ENCODE results near the gene CPT1B.
"Not testable (repeated sequence)": the region's sequence is repeated elsewhere in the genome, so short reads cannot be mapped to it uniquely, and the experiment has no call there.

The CPT1B gene

GRCh38 chr22:50577987-50578775, at the start of gene CPT1B:
Gene CPT1B, minus strand, starts transcription at chr22:50578427. Its CDS starts 512 bp downstream, at chr22:50577915.
- DNase-seq (ENCODE audit: low read depth, low spot score), result no peak

- no peak for DNase-seq (ENCODE audit: low read depth, low spot score)
These were observed 48.8 kb upstream of the CPT1B start for GRCh38 chr22:50626850-50627641.

GRCh38 chr22:50626314-50626849, 48.2 kb upstream of the CPT1B start:
- DNase-seq (ENCODE audit: low read depth, low spot score), result no peak

GRCh38 chr22:50625568-50626313, 47.5 kb upstream of the CPT1B start:
- no peak for DNase-seq (ENCODE audit: low read depth, low spot score)

- no peak for DNase-seq (ENCODE audit: low read depth, low spot score)
These were observed 46.9 kb upstream of the CPT1B start for GRCh38 chr22:50625131-50625567.

GRCh38 chr22:50624347-50625130, 46.3 kb upstream of the CPT1B start:
- no peak for DNase-seq (ENCODE audit: low read depth, low spot score)

- no peak for DNase-seq (ENCODE audit: low read depth, low spot score)
These were observed 44.6 kb upstream of the CPT1B start for GRCh38 chr22:50622723-50623327.

- DNase-seq (ENCODE audit: low read depth, low spot score), result no peak
These were observed 43.9 kb upstream of the CPT1B start for GRCh38 chr22:50621948-50622722.

- DNase-seq (ENCODE audit: low read depth, low spot score), result no peak
These were observed 43.2 kb upstream of the CPT1B start for GRCh38 chr22:50621356-50621880.

GRCh38 chr22:50620593-50621355, 42.5 kb upstream of the CPT1B start:
- DNase-seq (ENCODE audit: low read depth, low spot score), result no peak

GRCh38 chr22:50614296-50614695, 36.1 kb upstream of the CPT1B start:
- not testable (repeated sequence) for DNase-seq (ENCODE audit: low read depth, low spot score)

GRCh38 chr22:50613291-50613981, 35.2 kb upstream of the CPT1B start:
- no peak for DNase-seq (ENCODE audit: low read depth, low spot score)

GRCh38 chr22:50612528-50613221, 34.4 kb upstream of the CPT1B start:
- no peak for DNase-seq (ENCODE audit: low read depth, low spot score)

- no peak for DNase-seq (ENCODE audit: low read depth, low spot score)
These were observed 33.9 kb upstream of the CPT1B start for GRCh38 chr22:50612168-50612527.

- no peak for DNase-seq (ENCODE audit: low read depth, low spot score)
These were observed 33.3 kb upstream of the CPT1B start for GRCh38 chr22:50611341-50612060.

GRCh38 chr22:50610581-50610980, 32.4 kb upstream of the CPT1B start:
- DNase-seq (ENCODE audit: low read depth, low spot score), result no peak

GRCh38 chr22:50610041-50610451, 31.8 kb upstream of the CPT1B start:
- DNase-seq (ENCODE audit: low read depth, low spot score), result no peak

Measured in astrocyte of the hippocampus (primary cell).